Measurements from ENCODE around the gene JAM2. TPM values are rescaled to one million over a fixed set of nuclear protein-coding genes. Genes with fewer than 3 reads are reported as not detected.

Gene JAM2
- total and polyA plus RNA-seq, 2 donors: 1.9 to 8.6 TPM

- H3K27me3 ChIP-seq (ENCODE audit: control insufficient read depth in 2 of 2, insufficient read depth in 1 of 2, low read length in 1 of 2): no peaks in the 10 kb centered on the region
- no peaks in the 10 kb centered on the region for H3K9me3 ChIP-seq (ENCODE audit: control insufficient read depth in 2 of 2, insufficient read depth in 1 of 2, low read length in 1 of 2)
- H3K4me1 ChIP-seq (ENCODE audit: control insufficient read depth in 2 of 2, insufficient read depth in 2 of 2, low read length in 2 of 2): no peaks in the 10 kb centered on the region
- H3K36me3 ChIP-seq (ENCODE audit: control insufficient read depth in 2 of 2, insufficient read depth in 2 of 2, low read length in 1 of 2): peaks cover 6 to 32% of the 10 kb centered on the region in 2 donors
- 98% methylated on average over 2 of the region's 2 CpGs for WGBS
- H3K27ac ChIP-seq (ENCODE audit: low read depth in 1 of 2, low read length in 1 of 2): no peak overlapping the region
- DNase-seq (ENCODE audit: low read depth in 6 of 9, low spot score in 9 of 9): no peak
- no peak overlapping the region for H3K4me3 ChIP-seq (ENCODE audit: low read length in 2 of 2)
Observed at GRCh38 chr21:25744854-25745253, 105.8 kb downstream of the JAM2 start.

GRCh38 chr21:25750085-25750484 is 111.0 kb downstream of the JAM2 start:
- Histone ChIP-seq H3K4me3 (ENCODE audit: low read length in 2 of 2) (no peak overlapping the region), H3K36me3 (ENCODE audit: control insufficient read depth in 2 of 2, insufficient read depth in 2 of 2, low read length in 1 of 2) (peaks cover 20 to 58% of the 10 kb centered on the region in 2 donors), H3K27ac (ENCODE audit: low read depth in 1 of 2, low read length in 1 of 2) (peak overlapping the region in 1 of 2 donors; percentile 8), H3K4me1 (ENCODE audit: control insufficient read depth in 2 of 2, insufficient read depth in 2 of 2, low read length in 2 of 2) (no peaks in the 10 kb centered on the region), H3K9me3 (ENCODE audit: control insufficient read depth in 2 of 2, insufficient read depth in 1 of 2, low read length in 1 of 2) (no peaks in the 10 kb centered on the region), H3K27me3 (ENCODE audit: control insufficient read depth in 2 of 2, insufficient read depth in 1 of 2, low read length in 1 of 2) (no peaks in the 10 kb centered on the region)
- DNase-seq (ENCODE audit: low read depth in 6 of 9, low spot score in 9 of 9): peak in 2 of 9 donors; percentile 4 to 29
- WGBS: 35% methylated on average over 6 of the region's 6 CpGs

DNA sequence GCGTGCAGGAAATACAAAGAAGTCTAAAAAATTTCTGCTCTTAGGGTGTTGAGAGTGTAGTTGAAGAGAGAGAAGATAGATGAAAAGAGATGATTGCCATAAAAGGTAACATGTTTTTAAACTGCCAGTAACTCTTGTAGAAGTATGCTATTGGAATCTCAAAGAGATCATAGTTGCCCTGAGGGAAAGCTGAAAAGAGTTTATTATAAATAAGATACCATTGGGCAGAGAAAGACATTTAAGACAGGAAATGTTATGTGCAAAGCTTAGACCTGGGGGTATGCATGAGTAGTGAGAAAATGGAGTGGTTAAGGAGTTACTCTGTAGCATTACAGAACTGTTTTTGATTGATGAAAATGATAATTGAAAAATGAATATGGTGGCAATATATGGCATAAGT is 113.4 kb downstream of the JAM2 start:
- Histone ChIP-seq H3K9me3 (ENCODE audit: control insufficient read depth in 2 of 2, insufficient read depth in 1 of 2, low read length in 1 of 2) (no peaks in the 10 kb centered on the region), H3K4me1 (ENCODE audit: control insufficient read depth in 2 of 2, insufficient read depth in 2 of 2, low read length in 2 of 2) (no peaks in the 10 kb centered on the region), H3K27me3 (ENCODE audit: control insufficient read depth in 2 of 2, insufficient read depth in 1 of 2, low read length in 1 of 2) (no peaks in the 10 kb centered on the region), H3K36me3 (ENCODE audit: control insufficient read depth in 2 of 2, insufficient read depth in 2 of 2, low read length in 1 of 2) (peaks cover 25 to 48% of the 10 kb centered on the region in 2 donors), H3K27ac (ENCODE audit: low read depth in 1 of 2, low read length in 1 of 2) (no peak overlapping the region), H3K4me3 (ENCODE audit: low read length in 2 of 2) (no peak overlapping the region)
- 97% methylated on average over 1 of the region's 1 CpG for WGBS
- no peak for DNase-seq (ENCODE audit: low read depth in 6 of 9, low spot score in 9 of 9)

- no peak for DNase-seq (ENCODE audit: low read depth in 6 of 9, low spot score in 9 of 9)
- Histone ChIP-seq H3K4me1 (ENCODE audit: control insufficient read depth in 2 of 2, insufficient read depth in 2 of 2, low read length in 2 of 2) (no peaks in the 10 kb centered on the region), H3K27me3 (ENCODE audit: control insufficient read depth in 2 of 2, insufficient read depth in 1 of 2, low read length in 1 of 2) (no peaks in the 10 kb centered on the region), H3K4me3 (ENCODE audit: low read length in 2 of 2) (no peak overlapping the region), H3K9me3 (ENCODE audit: control insufficient read depth in 2 of 2, insufficient read depth in 1 of 2, low read length in 1 of 2) (no peaks in the 10 kb centered on the region), H3K27ac (ENCODE audit: low read depth in 1 of 2, low read length in 1 of 2) (no peak overlapping the region), H3K36me3 (ENCODE audit: control insufficient read depth in 2 of 2, insufficient read depth in 2 of 2, low read length in 1 of 2) (peaks cover 31 to 61% of the 10 kb centered on the region in 2 donors)
- 93% methylated on average over 6 of the region's 6 CpGs for WGBS
Observed at GRCh38 chr21:25756190-25756932, 117.3 kb downstream of the JAM2 start.

DNA sequence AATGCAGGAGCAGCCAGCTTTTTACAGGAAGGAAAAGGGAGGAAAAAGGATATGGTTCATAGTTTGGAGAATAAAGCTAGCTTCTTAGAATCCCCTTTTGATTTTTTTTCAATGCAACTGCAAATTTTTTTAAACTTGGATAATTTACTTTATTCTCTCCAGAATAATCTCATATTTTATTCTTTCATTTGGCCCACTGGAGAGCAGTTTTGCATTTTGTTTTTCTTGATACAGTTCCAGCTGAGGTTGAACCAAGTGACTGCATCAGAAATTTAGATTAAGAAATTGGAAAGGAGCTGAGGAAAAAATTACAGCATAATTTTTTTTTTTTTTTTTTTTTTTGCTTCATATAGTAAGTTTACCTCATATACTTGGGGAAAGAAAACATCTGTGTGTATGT is 118.5 kb downstream of the JAM2 start:
- no peaks in the 10 kb centered on the region for H3K9me3 ChIP-seq (ENCODE audit: control insufficient read depth in 2 of 2, insufficient read depth in 1 of 2, low read length in 1 of 2)
- peaks cover 31 to 59% of the 10 kb centered on the region in 2 donors for H3K36me3 ChIP-seq (ENCODE audit: control insufficient read depth in 2 of 2, insufficient read depth in 2 of 2, low read length in 1 of 2)
- no peaks in the 10 kb centered on the region for H3K27me3 ChIP-seq (ENCODE audit: control insufficient read depth in 2 of 2, insufficient read depth in 1 of 2, low read length in 1 of 2)
- no peak overlapping the region for H3K4me3 ChIP-seq (ENCODE audit: low read length in 2 of 2)
- DNase-seq (ENCODE audit: low read depth in 6 of 9, low spot score in 9 of 9): no peak
- no peaks in the 10 kb centered on the region for H3K4me1 ChIP-seq (ENCODE audit: control insufficient read depth in 2 of 2, insufficient read depth in 2 of 2, low read length in 2 of 2)
- H3K27ac ChIP-seq (ENCODE audit: low read depth in 1 of 2, low read length in 1 of 2): no peak overlapping the region

- 87% methylated on average over 1 of the region's 1 CpG for WGBS
- Histone ChIP-seq H3K4me1 (ENCODE audit: control insufficient read depth in 2 of 2, insufficient read depth in 2 of 2, low read length in 2 of 2) (no peaks in the 10 kb centered on the region), H3K9me3 (ENCODE audit: control insufficient read depth in 2 of 2, insufficient read depth in 1 of 2, low read length in 1 of 2) (no peaks in the 10 kb centered on the region), H3K27ac (ENCODE audit: low read depth in 1 of 2, low read length in 1 of 2) (no peak overlapping the region), H3K4me3 (ENCODE audit: low read length in 2 of 2) (no peak overlapping the region), H3K36me3 (ENCODE audit: control insufficient read depth in 2 of 2, insufficient read depth in 2 of 2, low read length in 1 of 2) (peaks cover 34 to 55% of the 10 kb centered on the region in 2 donors), H3K27me3 (ENCODE audit: control insufficient read depth in 2 of 2, insufficient read depth in 1 of 2, low read length in 1 of 2) (no peaks in the 10 kb centered on the region)
- no peak for DNase-seq (ENCODE audit: low read depth in 6 of 9, low spot score in 9 of 9)
Observed at GRCh38 chr21:25759573-25759972, 120.5 kb downstream of the JAM2 start.

GRCh38 chr21:25760061-25760460 is 121.0 kb downstream of the JAM2 start:
- H3K4me3 ChIP-seq (ENCODE audit: low read length in 2 of 2): no peak overlapping the region
- no peaks in the 10 kb centered on the region for H3K9me3 ChIP-seq (ENCODE audit: control insufficient read depth in 2 of 2, insufficient read depth in 1 of 2, low read length in 1 of 2)
- peak overlapping the region in 1 of 2 donors; percentile 8 for H3K27ac ChIP-seq (ENCODE audit: low read depth in 1 of 2, low read length in 1 of 2)
- no peak for DNase-seq (ENCODE audit: low read depth in 6 of 9, low spot score in 9 of 9)
- WGBS: 98% methylated on average over 3 of the region's 3 CpGs
- H3K27me3 ChIP-seq (ENCODE audit: control insufficient read depth in 2 of 2, insufficient read depth in 1 of 2, low read length in 1 of 2): no peaks in the 10 kb centered on the region
- H3K36me3 ChIP-seq (ENCODE audit: control insufficient read depth in 2 of 2, insufficient read depth in 2 of 2, low read length in 1 of 2): peaks cover 31 to 55% of the 10 kb centered on the region in 2 donors
- H3K4me1 ChIP-seq (ENCODE audit: control insufficient read depth in 2 of 2, insufficient read depth in 2 of 2, low read length in 2 of 2): no peaks in the 10 kb centered on the region

- no peak for DNase-seq (ENCODE audit: low read depth in 6 of 9, low spot score in 9 of 9)
- Histone ChIP-seq H3K36me3 (ENCODE audit: control insufficient read depth in 2 of 2, insufficient read depth in 2 of 2, low read length in 1 of 2) (peaks cover 30 to 53% of the 10 kb centered on the region in 2 donors), H3K27me3 (ENCODE audit: control insufficient read depth in 2 of 2, insufficient read depth in 1 of 2, low read length in 1 of 2) (no peaks in the 10 kb centered on the region), H3K9me3 (ENCODE audit: control insufficient read depth in 2 of 2, insufficient read depth in 1 of 2, low read length in 1 of 2) (no peaks in the 10 kb centered on the region), H3K4me3 (ENCODE audit: low read length in 2 of 2) (no peak overlapping the region), H3K27ac (ENCODE audit: low read depth in 1 of 2, low read length in 1 of 2) (no peak overlapping the region), H3K4me1 (ENCODE audit: control insufficient read depth in 2 of 2, insufficient read depth in 2 of 2, low read length in 2 of 2) (no peaks in the 10 kb centered on the region)
- 96% methylated on average over 1 of the region's 1 CpG for WGBS
Observed at GRCh38 chr21:25760677-25761076, 121.6 kb downstream of the JAM2 start.

DNA sequence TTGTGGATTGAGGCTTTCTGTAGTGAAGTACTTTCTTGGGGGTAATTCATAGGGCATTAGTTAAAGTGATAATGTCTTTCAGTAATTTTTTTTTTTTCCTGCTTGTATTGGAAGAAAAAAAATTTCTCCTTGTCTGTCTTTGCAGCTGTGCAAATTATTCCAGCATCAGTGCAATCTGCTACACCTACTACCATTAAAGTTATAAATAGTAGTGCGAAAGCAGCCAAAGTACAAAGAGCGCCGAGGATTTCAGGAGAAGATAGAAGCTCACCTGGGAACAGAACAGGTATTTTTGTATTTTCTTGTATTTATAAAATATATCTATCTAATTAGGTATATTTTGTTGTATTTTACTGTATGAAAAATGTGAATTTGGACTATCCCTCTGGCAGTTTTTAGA is 125.0 kb downstream of the JAM2 start:
- no peaks in the 10 kb centered on the region for H3K27me3 ChIP-seq (ENCODE audit: control insufficient read depth in 2 of 2, insufficient read depth in 1 of 2, low read length in 1 of 2)
- DNase-seq (ENCODE audit: low read depth in 6 of 9, low spot score in 9 of 9): no peak
- no peak overlapping the region for H3K4me3 ChIP-seq (ENCODE audit: low read length in 2 of 2)
- H3K9me3 ChIP-seq (ENCODE audit: control insufficient read depth in 2 of 2, insufficient read depth in 1 of 2, low read length in 1 of 2): no peaks in the 10 kb centered on the region
- no peak overlapping the region for H3K27ac ChIP-seq (ENCODE audit: low read depth in 1 of 2, low read length in 1 of 2)
- peaks cover 18 to 55% of the 10 kb centered on the region in 2 donors for H3K36me3 ChIP-seq (ENCODE audit: control insufficient read depth in 2 of 2, insufficient read depth in 2 of 2, low read length in 1 of 2)
- no peaks in the 10 kb centered on the region for H3K4me1 ChIP-seq (ENCODE audit: control insufficient read depth in 2 of 2, insufficient read depth in 2 of 2, low read length in 2 of 2)
- 97% methylated on average over 3 of the region's 3 CpGs for WGBS
